Femur (tissue), 1 donor: ENCODE measurements around the gene SLC35E1.
"Not testable (repeated sequence)": the region's sequence is repeated elsewhere in the genome, so short reads cannot be mapped to it uniquely, and the experiment has no call there.

Experiments used
- DNase-seq: peaks from one replicate; pipeline ENCODE4 v3.0.0-alpha.2; 2017

The SLC35E1 gene

DNA sequence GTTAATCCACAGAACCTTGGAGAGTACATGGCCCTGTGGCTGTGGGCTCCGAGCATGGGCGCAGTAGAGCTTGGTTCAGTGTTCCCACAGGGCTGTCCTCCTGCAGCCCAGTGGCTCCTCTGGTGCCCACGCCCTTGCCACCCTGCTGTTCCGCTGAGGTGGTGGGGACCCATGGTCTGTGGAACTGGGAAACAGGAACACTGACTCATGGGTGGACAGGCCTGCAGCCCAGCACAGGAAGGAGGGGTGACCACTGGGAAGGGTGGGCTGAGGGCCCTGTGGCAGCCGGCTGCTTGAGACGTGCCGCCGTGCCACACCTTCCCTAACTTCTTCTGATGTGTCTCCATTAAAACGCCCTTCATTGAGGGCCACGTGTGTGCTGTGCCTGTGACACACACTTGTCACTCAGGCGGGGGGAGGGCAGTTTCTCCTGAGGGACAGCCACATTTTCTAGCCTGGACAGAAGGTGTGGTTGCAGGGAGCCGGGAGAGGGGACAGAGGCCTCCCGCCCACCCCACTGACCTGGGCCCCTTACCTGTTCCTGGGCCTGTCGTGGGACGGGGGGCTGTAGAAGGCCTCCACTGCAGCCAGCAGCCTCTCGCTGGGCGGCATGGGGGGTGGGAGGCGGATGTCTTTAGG, 51.1 kb downstream of the SLC35E1 start:
- no peak for DNase-seq

DNA sequence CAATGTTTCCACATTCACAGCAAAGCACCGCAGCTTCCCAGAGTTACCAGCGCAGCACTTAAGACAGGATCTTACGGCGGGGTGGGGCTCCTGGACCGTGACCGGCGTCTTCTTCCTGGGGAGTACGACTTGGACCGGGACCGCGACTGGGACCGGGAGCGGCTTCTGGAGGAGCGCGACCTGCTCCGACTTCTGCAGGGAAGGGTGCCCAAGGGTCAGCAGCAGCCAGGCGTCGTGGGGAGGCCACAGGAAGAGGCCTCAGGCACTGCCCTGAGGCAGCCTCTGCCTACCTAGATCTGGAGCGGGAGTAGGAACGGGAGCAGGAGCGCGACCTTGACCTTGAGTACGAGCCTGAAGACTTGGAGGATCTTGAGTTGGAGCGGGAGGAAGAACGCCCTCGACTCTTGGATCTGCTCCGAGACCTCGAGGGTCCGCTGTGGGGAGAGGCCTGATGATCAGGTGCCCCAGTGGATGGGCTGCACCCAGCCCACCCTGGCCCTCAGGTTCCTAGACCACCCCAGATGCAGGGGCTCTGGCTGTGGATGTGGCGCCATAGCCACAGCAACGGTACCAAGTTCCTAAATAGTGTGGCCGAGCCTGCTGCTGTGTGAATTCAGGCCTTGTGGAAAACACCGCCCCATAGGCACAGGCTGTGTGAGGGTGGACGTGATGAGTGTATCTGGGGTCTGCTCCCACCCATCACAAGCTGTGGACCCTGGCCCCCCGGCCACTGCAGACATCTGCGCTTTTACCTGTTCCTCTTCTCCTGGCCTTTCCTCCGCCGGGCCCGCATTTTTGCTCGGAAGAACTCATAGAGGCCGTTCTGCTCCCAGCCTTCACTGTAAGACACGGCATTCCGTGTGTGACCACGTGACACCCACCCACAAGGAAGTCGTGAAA, 51.9 kb downstream of the SLC35E1 start:
- DNase-seq, result no peak

DNA sequence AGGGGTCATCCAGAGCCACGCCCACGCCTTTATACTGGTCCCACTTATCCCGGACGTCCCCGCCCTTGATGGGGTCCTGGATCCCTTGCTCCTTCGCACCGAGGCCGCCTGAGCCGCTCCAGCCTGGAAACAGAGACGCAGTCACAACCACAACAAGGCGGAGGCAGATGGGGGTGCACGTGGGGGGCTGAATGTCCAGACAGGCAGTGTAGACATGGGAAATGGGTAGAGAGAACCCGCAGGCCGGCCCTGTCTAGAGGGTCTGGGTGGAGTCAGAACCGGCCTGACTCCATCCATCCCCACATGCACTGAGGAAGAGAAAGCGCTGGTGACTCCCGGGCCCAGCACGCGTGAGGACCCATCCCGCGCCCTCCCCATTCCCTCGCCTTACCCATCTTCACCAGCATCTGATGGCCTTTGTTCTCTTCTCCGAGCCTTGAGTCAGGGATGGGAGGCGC, 53.0 kb downstream of the SLC35E1 start:
- DNase-seq, result no peak

DNA sequence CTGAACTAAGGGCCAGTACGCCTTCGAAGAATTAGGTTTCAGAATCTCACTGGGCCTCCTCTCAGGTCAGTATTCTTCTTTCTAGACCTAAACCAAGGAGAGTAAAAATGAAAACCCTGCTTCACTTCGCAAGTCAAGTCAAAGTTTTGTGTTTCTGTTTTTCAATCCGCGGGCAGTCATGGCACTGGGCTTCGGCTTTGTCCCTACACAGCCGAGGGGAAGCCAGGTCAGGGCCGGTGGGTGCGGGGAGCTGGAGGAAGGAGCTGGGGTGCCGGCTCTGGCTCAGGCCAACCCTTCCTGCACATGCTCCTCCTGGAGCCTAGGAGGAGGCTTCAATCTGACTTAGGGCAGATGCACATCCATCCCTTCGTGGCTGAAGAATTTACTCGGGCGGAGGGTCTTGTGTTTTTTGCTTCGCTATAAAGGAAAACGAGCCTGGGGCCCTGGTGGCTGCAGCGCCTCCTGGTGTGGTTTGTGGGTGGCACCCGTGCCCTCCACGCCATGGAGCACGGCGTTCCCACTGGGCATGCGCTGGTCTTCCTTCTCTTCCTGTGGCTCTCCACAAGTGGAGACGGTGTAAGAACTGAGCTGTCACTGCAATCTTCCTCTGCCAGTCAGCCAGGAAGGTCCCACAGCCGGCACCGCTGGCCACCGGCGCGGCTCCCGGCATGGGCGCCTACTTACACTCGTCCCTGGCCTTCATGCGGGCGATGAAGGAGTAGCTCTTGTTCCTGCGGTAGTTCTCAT, 53.6 kb downstream of the SLC35E1 start:
- no peak for DNase-seq

DNA sequence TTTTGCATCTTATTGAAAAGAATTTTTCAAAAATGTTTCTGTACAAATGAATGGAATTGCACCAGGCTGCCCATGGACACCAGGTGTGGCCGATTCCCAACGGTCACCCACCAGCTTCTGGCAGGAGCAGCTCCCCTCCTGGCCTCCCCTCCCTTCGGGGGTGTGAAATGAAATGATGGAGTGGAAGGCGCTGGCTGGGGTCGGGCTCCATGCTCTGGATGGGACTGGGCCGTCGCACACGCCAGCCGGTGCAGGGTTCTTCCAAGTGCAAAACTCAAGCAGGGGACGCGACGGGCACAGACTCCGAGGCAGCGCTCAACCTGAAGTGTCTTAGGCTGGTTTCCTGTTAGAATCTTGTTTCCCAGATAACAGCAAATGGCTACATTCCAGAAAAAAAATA, 54.2 kb downstream of the SLC35E1 start:
- no peak for DNase-seq

DNA sequence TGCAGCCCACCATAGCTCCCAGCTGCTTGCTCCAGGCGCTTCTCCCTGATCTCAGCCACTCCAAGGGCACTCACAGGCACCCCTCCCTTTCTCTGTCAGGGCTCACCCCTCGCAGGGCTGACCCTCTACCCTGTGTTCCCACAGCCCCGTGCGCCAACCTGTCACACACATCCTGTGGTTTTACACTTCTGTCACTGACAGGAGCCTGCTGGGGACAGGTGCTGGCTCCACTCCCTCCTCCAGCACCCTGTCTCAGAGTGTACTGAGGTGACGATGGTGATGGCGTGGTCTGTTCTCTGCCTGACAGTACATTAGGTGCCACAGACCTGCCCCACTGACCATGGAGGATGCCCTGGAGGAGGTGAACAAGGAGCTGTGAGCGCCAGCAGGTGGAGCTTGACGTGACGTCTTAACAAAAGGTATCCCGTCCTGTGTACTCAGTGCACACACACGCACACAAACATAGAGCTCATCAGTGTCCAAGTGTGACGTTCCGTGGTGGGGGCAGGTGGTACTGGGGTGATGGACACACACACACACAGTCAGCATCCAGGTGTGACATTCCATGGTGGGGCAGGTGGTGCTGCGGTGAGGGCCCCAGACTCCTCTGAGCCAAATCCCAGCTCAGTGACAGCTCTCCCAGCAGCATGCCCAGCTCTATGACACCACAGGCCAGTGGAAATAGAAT, 55.1 kb downstream of the SLC35E1 start:
- DNase-seq, result no peak

DNA sequence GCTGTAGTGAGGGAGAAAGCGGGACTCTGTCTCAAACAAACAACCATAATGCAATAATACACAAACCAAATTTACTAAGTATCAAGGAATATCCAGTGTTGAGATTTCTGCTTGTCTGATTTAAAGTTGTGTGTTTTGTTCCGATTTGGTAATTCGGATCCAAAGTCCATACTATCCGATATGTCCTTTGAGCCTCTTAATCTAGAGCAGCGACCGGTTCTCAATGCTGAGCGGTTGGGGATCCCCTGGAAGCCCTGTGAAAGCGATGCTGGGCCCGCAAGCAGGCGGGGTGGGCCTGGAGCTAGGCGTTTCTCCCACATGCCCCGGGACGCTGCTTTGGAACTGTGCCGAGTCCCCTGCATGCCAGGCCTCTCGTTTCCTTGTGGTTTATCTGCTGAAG, 55.8 kb downstream of the SLC35E1 start:
- DNase-seq, result no peak

DNA sequence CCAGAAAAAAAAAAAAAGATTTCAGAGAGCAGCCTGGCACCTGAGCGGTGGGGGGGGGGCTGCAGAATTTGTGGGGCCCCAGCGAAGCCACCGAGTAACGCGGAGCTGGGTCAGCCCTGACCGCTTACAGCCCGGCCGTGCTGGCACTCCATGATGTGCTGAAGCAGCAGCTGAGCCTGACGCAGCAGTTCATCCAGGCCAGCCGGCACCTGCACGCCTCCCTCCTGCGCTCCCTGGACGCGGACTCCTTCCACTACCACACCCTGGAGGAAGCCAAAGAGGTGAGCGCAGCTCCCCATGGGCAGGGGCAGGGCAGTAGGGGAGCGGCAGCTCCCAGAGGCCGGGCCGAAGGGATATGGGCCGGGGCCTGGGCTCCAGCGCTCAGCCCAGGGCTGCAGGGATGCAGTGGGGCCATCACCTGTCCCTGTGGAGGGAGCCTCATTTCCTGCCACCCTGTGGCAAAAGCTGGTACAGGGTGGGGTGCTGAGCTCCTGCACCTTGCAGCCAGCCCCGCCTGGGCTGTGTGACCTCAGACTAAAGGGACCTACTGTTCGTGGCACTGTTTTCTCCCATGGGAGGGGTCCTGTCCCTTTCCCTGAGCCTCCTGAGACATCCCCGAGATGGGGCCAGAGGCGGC, 57.7 kb downstream of the SLC35E1 start:
- DNase-seq, result no peak

DNA sequence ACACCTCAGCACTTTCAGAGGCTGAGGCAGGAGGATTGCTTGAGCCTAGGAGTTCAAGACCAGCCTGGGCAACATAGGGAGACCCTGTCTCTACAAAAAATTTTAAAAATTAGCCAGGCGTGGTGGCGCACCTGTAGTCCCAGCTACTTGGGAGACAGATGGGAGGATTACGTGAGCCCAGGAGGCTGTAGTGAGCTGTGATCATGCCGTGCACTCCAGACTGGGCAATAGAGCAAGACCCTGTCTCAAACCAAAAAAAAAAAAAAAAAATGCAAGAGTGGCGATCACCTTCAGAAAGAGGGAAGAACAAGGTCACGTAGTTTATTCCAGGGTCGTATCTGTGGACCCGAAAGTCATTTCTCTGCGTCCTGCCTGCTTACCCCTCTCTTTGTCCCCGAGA, 59.6 kb downstream of the SLC35E1 start:
- DNase-seq, result not testable (repeated sequence)

DNA sequence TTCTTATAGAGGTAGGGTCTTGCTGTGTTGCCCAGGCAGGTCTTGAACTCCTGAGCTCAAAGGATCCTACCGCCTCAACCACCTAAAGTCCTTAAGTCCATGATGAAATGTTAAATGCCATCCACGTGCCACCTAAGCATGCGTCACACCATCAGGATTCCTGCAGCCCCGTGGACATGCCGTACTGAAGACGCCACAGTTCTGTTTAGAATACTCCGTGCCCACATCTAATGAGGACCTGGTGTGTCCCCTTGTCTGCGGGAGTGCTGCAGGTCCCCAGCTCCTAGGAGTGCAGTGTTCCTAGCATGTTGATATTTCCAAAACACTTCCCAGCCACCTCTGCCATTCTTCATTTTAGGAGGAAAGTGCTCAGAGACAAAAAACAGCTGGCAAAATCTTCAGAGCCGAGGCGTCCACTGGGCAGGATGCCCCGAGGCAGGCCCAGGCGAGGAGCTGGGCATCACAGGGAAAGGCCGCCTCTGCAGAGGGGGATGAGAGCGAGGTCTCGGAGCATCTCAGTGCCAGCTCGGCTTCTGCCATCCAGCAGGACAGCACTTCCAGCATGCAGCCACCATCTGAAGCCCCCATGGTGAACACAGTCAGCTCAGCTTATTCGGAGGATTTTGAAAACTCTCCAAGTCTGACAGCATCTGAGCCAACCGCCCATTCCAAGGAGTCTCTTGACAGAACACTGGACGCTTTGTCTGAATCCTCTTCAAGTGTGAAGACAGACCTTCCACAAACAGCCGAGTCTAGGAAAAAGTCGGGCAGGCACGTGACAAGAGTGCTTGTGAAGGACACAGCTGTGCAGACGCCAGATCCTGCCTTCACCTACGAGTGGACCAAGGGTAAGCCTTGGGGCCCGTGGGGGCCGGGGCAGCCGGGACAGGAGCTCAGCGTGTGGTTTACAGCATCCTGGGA, 62.8 kb downstream of the SLC35E1 start:
- DNase-seq, result peak; percentile 78

DNA sequence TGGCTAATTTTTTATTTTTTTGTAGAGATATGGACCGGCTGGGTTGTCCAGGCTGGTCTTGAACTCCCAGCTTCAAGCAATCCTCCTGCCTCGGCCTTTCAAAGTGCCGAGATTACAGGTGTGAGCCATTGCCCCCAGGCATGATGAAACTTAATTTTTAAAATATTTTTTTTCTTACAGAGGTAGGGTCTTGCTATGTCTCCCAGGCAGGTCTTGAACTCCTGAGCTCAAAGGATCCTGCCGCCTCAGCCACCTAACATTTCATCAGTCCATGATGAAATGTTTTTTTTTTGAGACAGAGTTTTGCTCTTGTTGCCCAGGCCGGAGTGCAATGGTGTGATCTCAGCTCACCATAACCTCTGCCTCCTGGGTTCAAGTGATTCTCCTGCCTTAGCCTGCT, 63.7 kb downstream of the SLC35E1 start:
- no peak for DNase-seq

DNA sequence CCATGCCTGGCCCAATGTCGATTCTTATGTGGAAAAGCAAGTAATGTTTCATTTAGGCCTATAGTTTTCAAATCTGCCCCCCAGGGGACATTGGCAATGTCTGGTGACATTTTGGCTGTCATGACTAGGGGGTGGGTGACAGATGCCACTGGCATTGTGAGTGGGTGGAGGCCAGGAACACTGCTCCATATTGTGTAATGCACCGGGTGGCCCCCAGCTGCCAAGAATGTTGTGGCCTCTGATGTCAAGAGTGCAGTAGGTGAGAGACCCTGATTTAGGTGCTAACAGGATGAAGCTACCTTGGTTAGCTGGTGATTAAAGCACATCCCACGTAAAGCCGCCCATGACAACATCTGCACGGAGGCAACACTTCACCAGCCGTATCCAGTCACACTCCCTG, 65.3 kb downstream of the SLC35E1 start:
- DNase-seq, result no peak

DNA sequence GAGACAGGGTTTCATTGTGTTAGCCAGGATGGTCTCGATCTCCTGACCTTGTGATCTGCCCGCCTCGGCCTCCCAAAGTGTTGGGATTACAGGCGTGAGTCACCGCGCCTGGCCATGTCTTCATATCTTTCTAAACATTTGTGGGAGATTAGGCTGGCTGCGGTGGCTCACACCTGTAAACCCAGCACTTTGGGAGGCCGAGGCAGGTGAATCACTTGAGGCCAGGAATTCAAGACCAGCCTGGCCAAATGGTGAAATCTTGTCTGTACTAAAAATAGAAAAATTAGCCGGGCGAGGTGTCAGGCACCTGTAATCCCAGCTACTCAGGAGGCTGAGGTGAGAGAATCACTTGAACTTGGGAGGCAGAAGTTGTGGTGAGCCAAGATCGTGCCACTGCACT, 66.1 kb downstream of the SLC35E1 start:
- not testable (repeated sequence) for DNase-seq

DNA sequence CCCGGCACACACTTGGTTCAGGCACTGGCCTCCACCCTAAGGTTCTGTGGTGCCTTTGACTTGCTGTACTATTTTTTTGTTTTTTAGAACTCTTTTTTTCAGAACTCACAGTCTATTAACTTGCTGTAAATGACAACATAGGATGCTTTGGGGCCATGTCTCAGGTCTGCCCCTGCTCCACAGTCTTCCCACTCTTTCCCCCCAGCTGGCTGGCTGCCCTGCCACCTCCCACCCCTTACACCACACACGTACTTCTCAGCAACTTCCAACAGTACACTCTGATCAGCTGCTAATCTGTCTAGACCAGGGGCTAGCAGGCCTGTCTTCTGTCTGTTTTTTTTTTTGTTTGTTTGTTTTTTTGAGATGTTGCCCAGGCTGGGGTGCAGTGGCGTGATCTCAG, 67.9 kb downstream of the SLC35E1 start:
- no peak for DNase-seq
